GM12874 (cell line): Measurements from ENCODE around the gene ACSL6.

Experiments
- CTCF ChIP-seq: IDR thresholded peaks from 2 replicates; pipeline ENCODE4 v1.5.1; 2011; ENCODE audit warnings: low read depth, mild to moderate bottlenecking, control low read depth, low read length, moderate library complexity; ENCODE audit not compliant: insufficient read depth

Gene ACSL6

GRCh38 chr5:132011622-132012343 lies at the start of gene ACSL6:
Gene ACSL6, minus strand, starts transcription at chr5:132011658. Its CDS starts 105 bp downstream, at chr5:132011553.
- no peak for TF ChIP-seq CTCF

GRCh38 chr5:132060501-132061161 lies 49.2 kb upstream of the ACSL6 start, which contains the start of gene IL3:
Gene IL3, plus strand, starts transcription at chr5:132060655. Its CDS starts 52 bp downstream, at chr5:132060707.
- no peak for TF ChIP-seq CTCF

DNA sequence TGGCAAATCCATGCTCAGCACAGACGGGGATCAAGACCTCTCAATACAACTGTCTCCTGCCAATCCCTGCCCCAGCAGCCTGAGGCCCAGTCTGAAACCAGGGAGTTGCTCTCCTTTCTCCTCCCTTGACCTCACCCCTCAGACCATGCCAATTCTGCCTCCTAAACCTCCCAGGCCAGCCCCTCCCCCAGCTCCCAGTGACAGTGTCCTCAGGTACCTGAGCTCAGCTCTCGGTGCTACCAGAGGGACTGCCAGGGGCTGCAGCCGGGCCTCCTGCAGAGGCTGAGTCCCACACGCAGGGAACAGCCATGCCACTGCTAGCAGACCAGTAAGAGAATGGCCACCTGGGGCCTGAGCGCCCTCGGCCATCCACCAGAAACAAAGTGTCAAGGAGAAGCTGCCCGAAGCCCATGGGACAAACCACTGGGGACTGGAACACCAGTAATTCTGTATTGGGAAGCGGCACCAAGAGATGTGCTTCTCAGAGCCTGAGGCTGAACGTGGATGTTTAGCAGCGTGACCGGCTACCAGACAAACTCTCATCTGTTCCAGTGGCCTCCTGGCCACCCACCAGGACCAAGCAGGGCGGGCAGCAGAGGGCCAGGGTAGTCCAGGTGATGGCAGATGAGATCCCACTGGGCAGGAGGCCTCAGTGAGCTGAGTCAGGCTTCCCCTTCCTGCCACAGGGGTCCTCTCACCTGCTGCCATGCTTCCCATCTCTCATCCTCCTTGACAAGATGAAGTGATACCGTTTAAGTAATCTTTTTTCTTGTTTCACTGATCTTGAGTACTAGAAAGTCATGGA lies 48.4 kb upstream of the ACSL6 start:
- TF ChIP-seq CTCF, result no peak

GRCh38 chr5:132059043-132059695 lies 47.7 kb upstream of the ACSL6 start:
- no peak for TF ChIP-seq CTCF

GRCh38 chr5:132058646-132059042 lies 47.2 kb upstream of the ACSL6 start:
- TF ChIP-seq CTCF, result no peak

GRCh38 chr5:132057498-132058255 lies 46.2 kb upstream of the ACSL6 start:
- no peak for TF ChIP-seq CTCF
